ENCODE results near the gene LAMC3.

The LAMC3 gene

GRCh38 chr9:131008086-131008485 lies 888 bp upstream of the LAMC3 start:
- H3K9ac ChIP-seq (ENCODE audit: low read length) = no peak overlapping the region
- no peaks in the 10 kb centered on the region for H3K36me3 ChIP-seq (ENCODE audit: insufficient read depth, low read length)
- no peak overlapping the region for H3K27ac ChIP-seq (ENCODE audit: low read depth, low read length)
- no peaks in the 10 kb centered on the region for H3K9me3 ChIP-seq (ENCODE audit: low read length)
- H3K4me3 ChIP-seq (ENCODE audit: low read depth in 1 of 2, low read length in 2 of 2) = no peak overlapping the region
- H3K27me3 ChIP-seq (ENCODE audit: control insufficient read depth in 1 of 2, insufficient read depth in 2 of 2, low read length in 2 of 2) = peaks cover 17 to 29% of the 10 kb centered on the region in 2 donors
- no peaks in the 10 kb centered on the region for H3K4me1 ChIP-seq (ENCODE audit: insufficient read depth, low read length)

GRCh38 chr9:131008563-131008908 lies 438 bp upstream of the LAMC3 start:
- H3K9ac ChIP-seq (ENCODE audit: low read length) = no peak overlapping the region
- no peaks in the 10 kb centered on the region for H3K4me1 ChIP-seq (ENCODE audit: insufficient read depth, low read length)
- H3K9me3 ChIP-seq (ENCODE audit: low read length) = no peaks in the 10 kb centered on the region
- H3K36me3 ChIP-seq (ENCODE audit: insufficient read depth, low read length) = no peaks in the 10 kb centered on the region
- H3K4me3 ChIP-seq (ENCODE audit: low read depth in 1 of 2, low read length in 2 of 2) = no peak overlapping the region
- no peak overlapping the region for H3K27ac ChIP-seq (ENCODE audit: low read depth, low read length)
- peaks cover 17 to 29% of the 10 kb centered on the region in 2 donors for H3K27me3 ChIP-seq (ENCODE audit: control insufficient read depth in 1 of 2, insufficient read depth in 2 of 2, low read length in 2 of 2)

- Histone ChIP-seq H3K27me3 (ENCODE audit: control insufficient read depth in 1 of 2, insufficient read depth in 2 of 2, low read length in 2 of 2) (peaks cover 17 to 29% of the 10 kb centered on the region in 2 donors), H3K36me3 (ENCODE audit: insufficient read depth, low read length) (no peaks in the 10 kb centered on the region), H3K9ac (ENCODE audit: low read length) (no peak overlapping the region), H3K4me3 (ENCODE audit: low read depth in 1 of 2, low read length in 2 of 2) (no peak overlapping the region), H3K4me1 (ENCODE audit: insufficient read depth, low read length) (no peaks in the 10 kb centered on the region), H3K27ac (ENCODE audit: low read depth, low read length) (no peak overlapping the region), H3K9me3 (ENCODE audit: low read length) (no peaks in the 10 kb centered on the region)
These were observed 1.7 kb downstream of the LAMC3 start for GRCh38 chr9:131010482-131011273.

- no peak overlapping the region for H3K9ac ChIP-seq (ENCODE audit: low read length)
- no peak overlapping the region for H3K4me3 ChIP-seq (ENCODE audit: low read depth in 1 of 2, low read length in 2 of 2)
- H3K4me1 ChIP-seq (ENCODE audit: insufficient read depth, low read length) = no peaks in the 10 kb centered on the region
- no peaks in the 10 kb centered on the region for H3K36me3 ChIP-seq (ENCODE audit: insufficient read depth, low read length)
- no peaks in the 10 kb centered on the region for H3K9me3 ChIP-seq (ENCODE audit: low read length)
- H3K27ac ChIP-seq (ENCODE audit: low read depth, low read length) = no peak overlapping the region
- H3K27me3 ChIP-seq (ENCODE audit: control insufficient read depth in 1 of 2, insufficient read depth in 2 of 2, low read length in 2 of 2) = peaks cover 17 to 29% of the 10 kb centered on the region in 2 donors
These were observed 2.5 kb downstream of the LAMC3 start for GRCh38 chr9:131011274-131012022.

GRCh38 chr9:131012023-131012334 lies 3.0 kb downstream of the LAMC3 start:
- no peaks in the 10 kb centered on the region for H3K9me3 ChIP-seq (ENCODE audit: low read length)
- no peak overlapping the region for H3K27ac ChIP-seq (ENCODE audit: low read depth, low read length)
- no peak overlapping the region for H3K9ac ChIP-seq (ENCODE audit: low read length)
- H3K36me3 ChIP-seq (ENCODE audit: insufficient read depth, low read length) = no peaks in the 10 kb centered on the region
- peaks cover 17 to 29% of the 10 kb centered on the region in 2 donors for H3K27me3 ChIP-seq (ENCODE audit: control insufficient read depth in 1 of 2, insufficient read depth in 2 of 2, low read length in 2 of 2)
- no peak overlapping the region for H3K4me3 ChIP-seq (ENCODE audit: low read depth in 1 of 2, low read length in 2 of 2)
- H3K4me1 ChIP-seq (ENCODE audit: insufficient read depth, low read length) = no peaks in the 10 kb centered on the region

- H3K9me3 ChIP-seq (ENCODE audit: low read length) = no peaks in the 10 kb centered on the region
- no peaks in the 10 kb centered on the region for H3K4me1 ChIP-seq (ENCODE audit: insufficient read depth, low read length)
- no peak overlapping the region for H3K4me3 ChIP-seq (ENCODE audit: low read depth in 1 of 2, low read length in 2 of 2)
- H3K36me3 ChIP-seq (ENCODE audit: insufficient read depth, low read length) = no peaks in the 10 kb centered on the region
- H3K9ac ChIP-seq (ENCODE audit: low read length) = no peak overlapping the region
- peaks cover 17 to 29% of the 10 kb centered on the region in 2 donors for H3K27me3 ChIP-seq (ENCODE audit: control insufficient read depth in 1 of 2, insufficient read depth in 2 of 2, low read length in 2 of 2)
- no peak overlapping the region for H3K27ac ChIP-seq (ENCODE audit: low read depth, low read length)
These were observed 3.5 kb downstream of the LAMC3 start for GRCh38 chr9:131012396-131012917.

GRCh38 chr9:131013015-131013755 lies 4.2 kb downstream of the LAMC3 start:
- Histone ChIP-seq H3K27me3 (ENCODE audit: control insufficient read depth in 1 of 2, insufficient read depth in 2 of 2, low read length in 2 of 2) (peaks cover 14 to 28% of the 10 kb centered on the region in 2 donors), H3K9me3 (ENCODE audit: low read length) (no peaks in the 10 kb centered on the region), H3K9ac (ENCODE audit: low read length) (no peak overlapping the region), H3K27ac (ENCODE audit: low read depth, low read length) (no peak overlapping the region), H3K4me3 (ENCODE audit: low read depth in 1 of 2, low read length in 2 of 2) (no peak overlapping the region), H3K36me3 (ENCODE audit: insufficient read depth, low read length) (no peaks in the 10 kb centered on the region), H3K4me1 (ENCODE audit: insufficient read depth, low read length) (no peaks in the 10 kb centered on the region)

- H3K27me3 ChIP-seq (ENCODE audit: control insufficient read depth in 1 of 2, insufficient read depth in 2 of 2, low read length in 2 of 2) = peaks cover 9 to 19% of the 10 kb centered on the region in 2 donors
- no peak overlapping the region for H3K27ac ChIP-seq (ENCODE audit: low read depth, low read length)
- no peaks in the 10 kb centered on the region for H3K36me3 ChIP-seq (ENCODE audit: insufficient read depth, low read length)
- no peaks in the 10 kb centered on the region for H3K4me1 ChIP-seq (ENCODE audit: insufficient read depth, low read length)
- no peaks in the 10 kb centered on the region for H3K9me3 ChIP-seq (ENCODE audit: low read length)
- H3K9ac ChIP-seq (ENCODE audit: low read length) = no peak overlapping the region
- H3K4me3 ChIP-seq (ENCODE audit: low read depth in 1 of 2, low read length in 2 of 2) = no peak overlapping the region
These were observed 5.0 kb downstream of the LAMC3 start for GRCh38 chr9:131013771-131014676.

- Histone ChIP-seq H3K9ac (ENCODE audit: low read length) (no peak overlapping the region), H3K27ac (ENCODE audit: low read depth, low read length) (no peak overlapping the region), H3K36me3 (ENCODE audit: insufficient read depth, low read length) (no peaks in the 10 kb centered on the region), H3K4me3 (ENCODE audit: low read depth in 1 of 2, low read length in 2 of 2) (no peak overlapping the region), H3K27me3 (ENCODE audit: control insufficient read depth in 1 of 2, insufficient read depth in 2 of 2, low read length in 2 of 2) (peaks cover 5 to 9% of the 10 kb centered on the region in 2 donors), H3K9me3 (ENCODE audit: low read length) (no peaks in the 10 kb centered on the region), H3K4me1 (ENCODE audit: insufficient read depth, low read length) (no peaks in the 10 kb centered on the region)
These were observed 6.1 kb downstream of the LAMC3 start for GRCh38 chr9:131015112-131015511.

- no peaks in the 10 kb centered on the region for H3K4me1 ChIP-seq (ENCODE audit: insufficient read depth, low read length)
- no peaks in the 10 kb centered on the region for H3K9me3 ChIP-seq (ENCODE audit: low read length)
- no peak overlapping the region for H3K4me3 ChIP-seq (ENCODE audit: low read depth in 1 of 2, low read length in 2 of 2)
- peaks cover 0 to under 1% of the 10 kb centered on the region in 2 donors for H3K27me3 ChIP-seq (ENCODE audit: control insufficient read depth in 1 of 2, insufficient read depth in 2 of 2, low read length in 2 of 2)
- no peak overlapping the region for H3K9ac ChIP-seq (ENCODE audit: low read length)
- no peaks in the 10 kb centered on the region for H3K36me3 ChIP-seq (ENCODE audit: insufficient read depth, low read length)
- no peak overlapping the region for H3K27ac ChIP-seq (ENCODE audit: low read depth, low read length)
These were observed 7.0 kb downstream of the LAMC3 start for GRCh38 chr9:131015876-131016397.

Data from muscle layer of colon (tissue), 2 donors.